NOMO-1 treated with DMSO at 0.1 percent for 48 hours (cell line): ENCODE measurements around the gene FOXP2.
A peak's percentile ranks its signal among the peaks of the same experiment; 100 is the strongest.
"Not testable (repeated sequence)": the region's sequence is repeated elsewhere in the genome, so short reads cannot be mapped to it uniquely, and the experiment has no call there.

Experiments used
- DNase-seq: peaks from one replicate; lab custom pipeline; 2025; ENCODE audit not compliant: unreplicated experiment; lab: John Stamatoyannopoulos, UW

FOXP2 gene

GRCh38 chr7:114419441-114420272, 5.0 kb downstream of the FOXP2 start:
- no peak for DNase-seq

- peak; percentile 50 for DNase-seq
Measured at GRCh38 chr7:114422507-114423501, 8.2 kb downstream of the FOXP2 start.

GRCh38 chr7:114426382-114426781, 11.8 kb downstream of the FOXP2 start:
- no peak for DNase-seq

- no peak for DNase-seq
Measured at GRCh38 chr7:114426824-114427223, 12.2 kb downstream of the FOXP2 start.

GRCh38 chr7:114428211-114428610, 13.6 kb downstream of the FOXP2 start:
- no peak for DNase-seq

GRCh38 chr7:114431189-114431588, 16.6 kb downstream of the FOXP2 start:
- DNase-seq, result no peak

GRCh38 chr7:114432061-114432460, 17.4 kb downstream of the FOXP2 start:
- DNase-seq, result no peak

GRCh38 chr7:114432703-114433102, 18.1 kb downstream of the FOXP2 start:
- no peak for DNase-seq

- DNase-seq, result no peak
Measured at GRCh38 chr7:114439581-114439980, 25.0 kb downstream of the FOXP2 start.

- not testable (repeated sequence) for DNase-seq
Measured at GRCh38 chr7:114440927-114441326, 26.3 kb downstream of the FOXP2 start.

GRCh38 chr7:114444196-114444595, 29.6 kb downstream of the FOXP2 start:
- DNase-seq, result no peak

GRCh38 chr7:114450431-114450830, 35.8 kb downstream of the FOXP2 start:
- no peak for DNase-seq

GRCh38 chr7:114459574-114459973, 45.0 kb downstream of the FOXP2 start:
- no peak for DNase-seq

- no peak for DNase-seq
Measured at GRCh38 chr7:114460021-114460420, 45.4 kb downstream of the FOXP2 start.

- no peak for DNase-seq
Measured at GRCh38 chr7:114466917-114467316, 52.3 kb downstream of the FOXP2 start.

- no peak for DNase-seq
Measured at GRCh38 chr7:114468844-114469243, 54.2 kb downstream of the FOXP2 start.

- DNase-seq, result no peak
Measured at GRCh38 chr7:114472896-114473512, 58.4 kb downstream of the FOXP2 start.

GRCh38 chr7:114478384-114478783, 63.8 kb downstream of the FOXP2 start:
- DNase-seq, result no peak

GRCh38 chr7:114481999-114482398, 67.4 kb downstream of the FOXP2 start:
- no peak for DNase-seq

GRCh38 chr7:114484226-114484625, 69.6 kb downstream of the FOXP2 start:
- no peak for DNase-seq

GRCh38 chr7:114487174-114487573, 72.6 kb downstream of the FOXP2 start:
- DNase-seq, result no peak
